Activated B cell treated with CpG ODN at 0.5 μM for 24 hours (primary cell): ENCODE data around the gene MADD. TPM values are rescaled to one million over a fixed set of nuclear protein-coding genes. Genes with fewer than 3 reads are reported as not detected.

Experiments used
- ATAC-seq: fragments of 200-7000 bp; cut with Tn5 transposase; one replicate; pipeline ENCODE4 v1.10.0; 2021; ENCODE audit warnings: low read depth, mild to moderate bottlenecking, moderate library complexity
- CTCF ChIA-PET: fragments of 350-600 bp; sonication (Branson Sonifier 250); formaldehyde crosslinking; loops from one replicate; lab custom pipeline; 2021; ENCODE audit warnings: antibody characterized with exemption; lab: Charles Lee
- POLR2A ChIA-PET: fragments of 350-600 bp; sonication (Branson Sonifier 250); formaldehyde crosslinking; loops from one replicate; lab custom pipeline; 2021; ENCODE audit warnings: antibody characterized with exemption; lab: Charles Lee
- DNase-seq: peaks from one replicate; pipeline ENCODE4 v3.0.0; 2022
- H3K27ac Mint-ChIP-seq: one replicate; pipeline ENCODE4 v1.8.0; 2020; ENCODE audit warnings: mixed read lengths
- H3K27me3 Mint-ChIP-seq: one replicate; pipeline ENCODE4 v1.8.0; 2021; ENCODE audit warnings: mixed read lengths
- H3K36me3 Mint-ChIP-seq: one replicate; pipeline ENCODE4 v1.8.0; 2021; ENCODE audit warnings: low read depth, mixed read lengths
- H3K4me1 Mint-ChIP-seq: one replicate; pipeline ENCODE4 v1.8.0; 2021; ENCODE audit warnings: mixed read lengths
- H3K4me3 Mint-ChIP-seq: one replicate; pipeline ENCODE4 v1.8.0; 2020; ENCODE audit warnings: mild to moderate bottlenecking, mixed read lengths
- H3K9me3 Mint-ChIP-seq: one replicate; pipeline ENCODE4 v1.8.0; 2020; ENCODE audit warnings: mixed read lengths
- intact Hi-C: fragments of 100-400 bp; cut with micrococcal nuclease; formaldehyde crosslinking; loops from one replicate; pipeline ENCODE4 v1.15.1; 2024
- total RNA-seq: library from RNA; stranded (reverse); gene quantifications from 2 replicates; pipeline ENCODE4 v1.2.3, GENCODE V29; 2022
- TF ChIP-seq, protein P1 (sequence below): fragments of 200-600 bp; IDR thresholded peaks from one replicate; pipeline ENCODE4 v1.8.0; 2022; ENCODE audit warnings: antibody characterized with exemption, mild to moderate bottlenecking

MADD gene
- total RNA-seq, 1 donor from 2014 or later: 86.9 TPM

DNA sequence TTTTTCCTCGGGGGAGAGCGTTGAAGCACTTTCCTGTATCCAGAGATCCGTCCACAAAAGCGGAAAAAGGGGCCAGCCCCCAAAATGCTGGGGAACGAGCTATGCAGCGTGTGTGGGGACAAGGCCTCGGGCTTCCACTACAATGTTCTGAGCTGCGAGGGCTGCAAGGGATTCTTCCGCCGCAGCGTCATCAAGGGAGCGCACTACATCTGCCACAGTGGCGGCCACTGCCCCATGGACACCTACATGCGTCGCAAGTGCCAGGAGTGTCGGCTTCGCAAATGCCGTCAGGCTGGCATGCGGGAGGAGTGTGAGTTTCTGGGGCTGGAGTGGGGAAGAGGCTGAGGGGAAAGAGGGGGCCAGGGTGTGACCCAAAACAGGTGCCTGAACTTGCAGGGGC is 9.6 kb upstream of the MADD start:
- no peak overlapping the region for H3K4me3 Mint-ChIP-seq
- H3K27me3 Mint-ChIP-seq: no peaks in the 10 kb centered on the region
- H3K9me3 Mint-ChIP-seq: no peaks in the 10 kb centered on the region
- H3K27ac Mint-ChIP-seq: no peak overlapping the region
- ATAC-seq (no peak), DNase-seq (no peak)
- intact Hi-C loops: no loop called here
- TF ChIP-seq, protein P1, sequence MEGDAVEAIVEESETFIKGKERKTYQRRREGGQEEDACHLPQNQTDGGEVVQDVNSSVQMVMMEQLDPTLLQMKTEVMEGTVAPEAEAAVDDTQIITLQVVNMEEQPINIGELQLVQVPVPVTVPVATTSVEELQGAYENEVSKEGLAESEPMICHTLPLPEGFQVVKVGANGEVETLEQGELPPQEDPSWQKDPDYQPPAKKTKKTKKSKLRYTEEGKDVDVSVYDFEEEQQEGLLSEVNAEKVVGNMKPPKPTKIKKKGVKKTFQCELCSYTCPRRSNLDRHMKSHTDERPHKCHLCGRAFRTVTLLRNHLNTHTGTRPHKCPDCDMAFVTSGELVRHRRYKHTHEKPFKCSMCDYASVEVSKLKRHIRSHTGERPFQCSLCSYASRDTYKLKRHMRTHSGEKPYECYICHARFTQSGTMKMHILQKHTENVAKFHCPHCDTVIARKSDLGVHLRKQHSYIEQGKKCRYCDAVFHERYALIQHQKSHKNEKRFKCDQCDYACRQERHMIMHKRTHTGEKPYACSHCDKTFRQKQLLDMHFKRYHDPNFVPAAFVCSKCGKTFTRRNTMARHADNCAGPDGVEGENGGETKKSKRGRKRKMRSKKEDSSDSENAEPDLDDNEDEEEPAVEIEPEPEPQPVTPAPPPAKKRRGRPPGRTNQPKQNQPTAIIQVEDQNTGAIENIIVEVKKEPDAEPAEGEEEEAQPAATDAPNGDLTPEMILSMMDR: no peak
- POLR2A ChIA-PET: interaction anchor here (0.5 to 1.5 kb wide), 5 partner anchors 12 to 324 kb away, joined by 3 to 9 read pairs (median 5); partner anchors contain the start of genes ACP2, CSTPP1 and DDB2
- CTCF ChIA-PET: interaction anchor here (0.9 to 4.2 kb wide), 10 partner anchors 12 to 700 kb away, joined by 3 to 40 read pairs (median 4); partner anchors contain the start of genes ACP2, ARFGAP2 and DDB2
- H3K36me3 Mint-ChIP-seq: peaks cover 2% of the 10 kb centered on the region
- peaks cover 6% of the 10 kb centered on the region for H3K4me1 Mint-ChIP-seq

DNA sequence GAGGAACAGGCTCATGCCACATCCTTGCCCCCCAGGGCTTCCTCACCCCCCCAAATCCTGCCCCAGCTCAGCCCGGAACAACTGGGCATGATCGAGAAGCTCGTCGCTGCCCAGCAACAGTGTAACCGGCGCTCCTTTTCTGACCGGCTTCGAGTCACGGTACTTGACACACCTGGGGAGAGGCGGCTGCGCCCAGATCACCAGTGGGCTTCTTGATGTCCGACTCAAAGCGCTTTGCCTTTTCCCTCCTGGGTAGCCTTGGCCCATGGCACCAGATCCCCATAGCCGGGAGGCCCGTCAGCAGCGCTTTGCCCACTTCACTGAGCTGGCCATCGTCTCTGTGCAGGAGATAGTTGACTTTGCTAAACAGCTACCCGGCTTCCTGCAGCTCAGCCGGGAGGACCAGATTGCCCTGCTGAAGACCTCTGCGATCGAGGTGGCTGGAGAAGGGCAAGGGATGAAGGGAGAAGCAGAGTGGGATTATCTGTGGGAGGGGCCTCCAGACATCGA is 8.6 kb upstream of the MADD start:
- H3K4me1 Mint-ChIP-seq: peaks cover 14% of the 10 kb centered on the region
- peaks cover 2% of the 10 kb centered on the region for H3K36me3 Mint-ChIP-seq
- TF ChIP-seq, protein P1: no peak
- H3K9me3 Mint-ChIP-seq: no peaks in the 10 kb centered on the region
- H3K27me3 Mint-ChIP-seq: no peaks in the 10 kb centered on the region
- POLR2A ChIA-PET: interaction anchor here (0.6 kb wide), 1 partner anchor 99 kb away, joined by 5 read pairs; no protein-coding TSS in a partner anchor
- H3K27ac Mint-ChIP-seq: no peak overlapping the region
- intact Hi-C loops: no loop called here
- ATAC-seq (no peak), DNase-seq (no peak)
- no peak overlapping the region for H3K4me3 Mint-ChIP-seq
- CTCF ChIA-PET: interaction anchor here (4.2 kb wide), 1 partner anchor 83 kb away, joined by 40 read pairs; the partner anchor contains the start of gene ARFGAP2

DNA sequence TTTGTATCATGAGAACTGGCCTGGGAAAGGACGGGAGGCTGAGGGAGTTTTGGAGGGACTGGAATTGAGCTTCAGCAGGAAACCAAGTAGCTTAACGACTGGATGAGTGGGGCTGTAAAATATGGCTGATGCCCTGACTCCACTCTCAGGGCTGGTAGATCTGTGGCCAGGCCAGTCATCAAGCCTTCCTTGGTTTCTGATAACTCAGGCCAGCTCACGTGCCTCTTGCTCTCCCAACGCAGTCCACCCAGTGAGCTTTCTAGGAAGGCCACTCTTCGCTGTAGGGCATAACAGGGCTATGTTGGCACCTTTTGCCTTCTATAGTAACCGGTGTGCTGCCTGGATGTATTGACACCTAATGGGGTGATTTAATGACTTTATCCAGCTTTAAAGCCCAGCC is 5.8 kb upstream of the MADD start:
- H3K9me3 Mint-ChIP-seq: no peaks in the 10 kb centered on the region
- H3K27ac Mint-ChIP-seq: no peak overlapping the region
- DNase-seq (no peak), ATAC-seq (no peak)
- ChIA-PET CTCF (no interaction called here), POLR2A (interaction anchor here (0.7 to 2.9 kb wide), 3 partner anchors 48 to 87 kb away, joined by 3 to 21 read pairs (median 7); partner anchors contain the start of gene DDB2)
- H3K27me3 Mint-ChIP-seq: no peaks in the 10 kb centered on the region
- peaks cover 26% of the 10 kb centered on the region for H3K4me1 Mint-ChIP-seq
- peaks cover 4% of the 10 kb centered on the region for H3K36me3 Mint-ChIP-seq
- intact Hi-C loops: no loop called here
- TF ChIP-seq, protein P1: no peak
- H3K4me3 Mint-ChIP-seq: no peak overlapping the region

DNA sequence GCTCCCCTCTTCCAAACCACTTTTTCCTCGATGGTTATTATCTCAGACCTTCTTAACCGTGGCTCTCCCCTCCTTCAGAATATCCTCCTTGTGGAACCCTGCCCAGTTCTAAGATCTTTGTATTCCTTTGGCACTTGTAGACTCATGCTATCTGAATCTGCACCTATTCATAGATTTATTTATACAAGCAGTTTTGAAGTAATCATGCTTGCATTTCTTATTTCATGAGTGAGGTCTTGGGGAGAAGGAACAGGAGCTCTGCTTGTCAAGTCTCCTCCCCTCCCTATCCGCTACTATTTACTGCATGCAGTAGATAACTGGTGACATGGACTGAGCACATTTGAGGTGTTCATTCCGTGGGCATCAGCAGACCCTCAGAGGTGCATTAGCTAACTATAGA is 5.4 kb upstream of the MADD start:
- TF ChIP-seq, protein P1: no peak
- peaks cover 27% of the 10 kb centered on the region for H3K4me1 Mint-ChIP-seq
- no peak overlapping the region for H3K4me3 Mint-ChIP-seq
- DNase-seq (no peak), ATAC-seq (no peak)
- H3K9me3 Mint-ChIP-seq: no peaks in the 10 kb centered on the region
- no peaks in the 10 kb centered on the region for H3K27me3 Mint-ChIP-seq
- peaks cover 6% of the 10 kb centered on the region for H3K36me3 Mint-ChIP-seq
- H3K27ac Mint-ChIP-seq: no peak overlapping the region
- CTCF ChIA-PET: no interaction called here
- intact Hi-C loops: no loop called here
- POLR2A ChIA-PET: interaction anchor here (1.4 to 2.9 kb wide), 2 partner anchors 48 to 50 kb away, joined by 3 to 21 read pairs; partner anchors contain the start of gene DDB2

DNA sequence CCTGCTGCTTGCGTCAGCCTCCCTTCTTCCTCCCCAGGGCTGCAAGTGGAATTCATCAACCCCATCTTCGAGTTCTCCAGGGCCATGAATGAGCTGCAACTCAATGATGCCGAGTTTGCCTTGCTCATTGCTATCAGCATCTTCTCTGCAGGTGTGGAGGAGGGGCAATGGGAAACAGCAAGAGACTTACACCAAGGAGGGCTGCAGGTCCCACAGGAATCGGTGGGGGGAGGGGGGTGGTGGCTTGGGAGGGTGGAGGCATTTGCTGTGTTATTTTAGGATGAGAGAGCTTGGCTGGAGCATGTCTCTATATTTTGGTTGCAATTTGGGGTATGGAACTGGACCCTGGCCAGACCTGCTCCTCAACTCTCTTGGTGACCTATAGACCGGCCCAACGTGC is 2.1 kb upstream of the MADD start:
- ATAC-seq (no peak), DNase-seq (no peak)
- CTCF ChIA-PET: no interaction called here
- H3K9me3 Mint-ChIP-seq: no peaks in the 10 kb centered on the region
- peaks cover 4% of the 10 kb centered on the region for H3K36me3 Mint-ChIP-seq
- peaks cover 51% of the 10 kb centered on the region for H3K4me1 Mint-ChIP-seq
- no peaks in the 10 kb centered on the region for H3K27me3 Mint-ChIP-seq
- H3K4me3 Mint-ChIP-seq: peak overlapping the region; percentile 93
- intact Hi-C loops: loop anchor here (2.0 kb wide), 2 partner anchors 133 to 331 kb away; partner anchors contain the start of gene CSTPP1
- no peak overlapping the region for H3K27ac Mint-ChIP-seq
- POLR2A ChIA-PET: interaction anchor here (0.8 to 5.9 kb wide), 3 partner anchors 19 to 53 kb away, joined by 4 to 57 read pairs (median 13); partner anchors contain the start of genes ACP2 and DDB2
- TF ChIP-seq, protein P1: no peak
